Dermis blood vessel endothelial cell (primary cell): ENCODE measurements around the gene CETN1. TPM values are rescaled to one million over a fixed set of nuclear protein-coding genes. Genes with fewer than 3 reads are reported as not detected.

Experiments used
- DNase-seq: peaks from one replicate; pipeline ENCODE4 v3.0.0; 2010
- total RNA-seq: library from RNA; depleted of rRNA; stranded (reverse); fragments of >200 nt; gene quantifications from 2 replicates; pipeline ENCODE4 v1.2.3, GENCODE V29; 2014

The CETN1 gene
- total RNA-seq, 1 donor from 2014 or later, result not detected

DNA sequence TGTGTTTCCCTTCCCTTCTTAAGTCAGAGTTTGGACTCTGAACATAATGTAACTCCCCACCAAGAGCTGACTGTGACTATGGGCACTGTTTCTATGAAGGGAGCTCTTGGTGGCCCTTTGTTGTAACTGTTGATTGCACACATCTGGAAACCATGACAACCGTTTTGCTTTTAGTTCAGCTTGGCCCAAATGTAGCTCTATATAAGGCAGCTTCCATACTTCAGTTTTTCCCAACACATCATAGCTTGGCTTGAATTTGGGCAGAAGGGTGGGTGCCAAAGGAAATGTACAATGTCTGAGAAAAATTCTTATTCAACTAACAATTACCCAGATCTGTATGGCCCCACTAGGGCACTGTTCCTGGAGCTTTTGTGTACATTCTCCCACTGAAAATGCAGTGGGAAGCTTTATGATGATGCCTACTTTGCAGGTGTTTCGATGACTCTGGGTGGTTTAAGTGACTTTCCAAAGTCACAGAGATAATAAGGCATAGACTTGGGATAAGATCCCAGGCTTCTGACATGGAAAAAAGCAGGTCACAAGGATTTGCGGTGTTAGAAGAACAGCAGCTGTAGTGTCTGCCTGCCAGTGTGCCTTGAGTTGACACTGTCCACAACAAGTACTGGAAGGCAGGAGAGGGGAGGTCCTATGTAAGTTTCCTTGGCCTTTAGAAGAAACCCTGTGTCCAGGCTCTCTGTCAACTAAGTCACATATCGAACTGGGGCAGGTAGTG, 2.4 kb upstream of the CETN1 start:
- no peak for DNase-seq

- no peak for DNase-seq
These were observed 942 bp upstream of the CETN1 start for GRCh38 chr18:579238-579637.

DNA sequence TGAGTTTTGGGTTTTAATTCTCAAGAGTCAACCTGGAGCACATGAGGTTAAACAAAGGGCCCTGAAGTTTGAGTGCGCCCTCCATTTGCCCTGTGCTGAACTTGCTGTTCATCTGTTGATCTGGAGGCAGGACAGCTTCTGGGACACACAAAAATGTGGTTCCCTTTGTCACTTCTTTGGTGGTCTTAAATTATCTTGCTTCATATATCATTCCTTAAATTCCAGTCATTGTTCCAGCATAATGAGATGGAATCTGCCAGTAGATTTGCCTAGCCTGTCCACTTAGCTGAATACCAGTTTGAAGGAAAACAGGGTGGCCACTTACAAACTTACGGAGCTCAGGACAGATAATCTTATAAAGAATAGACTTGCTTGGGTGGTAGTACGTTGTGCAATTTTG, 916 bp downstream of the CETN1 start:
- no peak for DNase-seq

DNA sequence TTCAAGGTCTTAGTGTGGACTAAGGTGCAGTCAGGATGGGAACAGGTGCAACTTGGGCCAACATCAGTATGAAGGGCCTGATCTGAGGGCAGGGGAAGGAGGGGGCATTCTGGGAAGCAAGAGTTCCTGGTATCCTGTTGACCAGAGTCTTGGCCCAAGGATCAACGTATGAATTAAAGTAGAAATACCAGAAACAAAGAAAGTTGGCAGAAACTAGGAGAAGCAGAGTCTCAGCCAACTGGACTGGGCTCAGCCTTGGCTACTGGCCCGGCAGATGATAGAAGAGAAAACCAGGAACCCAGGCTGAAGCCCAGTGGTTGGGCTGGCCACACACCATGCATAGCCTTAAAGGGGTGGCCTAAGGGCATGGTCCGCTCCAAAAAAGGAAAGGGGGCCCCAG, 2.3 kb downstream of the CETN1 start:
- no peak for DNase-seq

DNA sequence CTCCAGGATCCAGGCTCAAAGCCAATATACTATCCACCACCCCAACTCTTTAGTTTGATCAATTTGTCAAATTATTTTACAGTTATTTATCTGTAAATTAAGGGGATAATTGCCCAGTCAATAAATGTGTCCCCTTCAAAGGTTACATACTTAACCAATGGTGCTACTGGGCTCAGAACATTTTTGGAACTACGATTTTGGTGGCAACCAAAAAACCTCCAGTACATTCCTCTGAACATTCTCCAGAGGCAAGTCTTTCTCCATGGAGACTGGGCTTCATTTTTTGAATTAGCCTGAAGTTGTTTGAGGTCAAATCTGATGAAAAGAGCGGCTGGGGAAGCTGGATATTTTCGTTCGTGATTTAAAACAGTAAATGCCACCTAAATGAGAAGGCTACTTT, 14.9 kb downstream of the CETN1 start:
- no peak for DNase-seq

GRCh38 chr18:595571-595970, 15.4 kb downstream of the CETN1 start:
- DNase-seq, result no peak

- DNase-seq, result peak; percentile 21
These were observed 16.2 kb downstream of the CETN1 start for GRCh38 chr18:596288-596881.

DNA sequence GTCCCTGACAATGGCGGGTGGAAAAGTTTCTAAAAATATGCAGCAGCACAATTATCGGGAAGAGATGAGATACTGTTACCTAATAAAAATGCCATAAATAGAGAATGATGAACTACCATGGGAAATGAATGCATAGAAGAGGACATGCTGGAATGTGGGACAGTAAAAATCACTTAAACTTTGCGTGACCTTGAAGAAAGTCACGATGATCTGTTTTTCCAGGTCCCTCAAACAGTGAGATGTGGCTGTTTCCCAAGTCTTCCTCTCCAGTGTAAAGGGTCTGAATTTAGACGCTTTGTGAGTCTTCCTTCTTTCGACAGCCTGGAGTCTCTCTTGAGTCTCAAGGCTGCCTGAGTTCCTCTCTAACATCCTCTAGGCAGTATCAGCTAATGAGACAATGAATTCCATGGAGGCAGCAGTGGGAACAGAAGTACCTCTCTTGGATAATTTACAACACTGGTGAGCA, 18.0 kb downstream of the CETN1 start:
- DNase-seq, result no peak

DNA sequence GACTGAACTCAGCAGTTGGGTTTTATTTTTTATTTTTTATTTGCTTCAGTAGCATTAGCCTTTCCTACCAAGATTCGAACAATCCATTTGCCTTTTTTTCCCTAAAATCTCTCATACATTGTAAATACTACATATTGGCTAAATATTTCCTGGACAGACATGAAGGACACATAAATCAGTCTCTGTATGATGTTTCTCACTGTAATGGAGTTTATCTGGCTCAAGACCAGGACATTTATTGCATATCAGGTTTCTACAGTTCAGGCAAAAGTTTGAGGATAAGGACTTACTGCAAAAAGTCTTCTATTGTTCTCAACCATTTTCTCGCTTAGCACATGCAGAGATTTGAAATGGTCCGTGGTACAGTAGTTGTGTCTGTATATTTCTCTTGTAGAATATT, 19.9 kb downstream of the CETN1 start:
- DNase-seq, result no peak

- DNase-seq, result no peak
These were observed 24.6 kb downstream of the CETN1 start for GRCh38 chr18:604771-605170.

DNA sequence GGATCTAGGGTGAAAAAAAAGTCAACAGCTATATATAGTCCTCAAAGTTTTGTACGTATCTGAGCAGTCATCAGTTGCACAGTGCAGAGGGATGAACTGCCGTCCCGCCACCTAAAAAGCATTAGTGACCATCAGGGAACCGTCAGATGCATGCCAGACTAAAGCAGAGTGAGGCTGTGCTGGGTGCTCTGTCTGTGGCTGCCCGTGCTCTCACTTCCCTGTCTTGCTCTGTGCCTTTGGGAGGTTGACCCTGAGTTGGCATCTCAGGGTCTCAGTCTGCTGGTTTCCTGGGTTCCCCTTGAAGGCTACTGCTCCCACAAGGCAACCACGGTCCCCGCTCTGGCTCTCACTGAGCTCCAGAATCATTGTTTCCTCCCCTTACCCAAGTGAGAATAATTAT, 27.8 kb downstream of the CETN1 start:
- no peak for DNase-seq

DNA sequence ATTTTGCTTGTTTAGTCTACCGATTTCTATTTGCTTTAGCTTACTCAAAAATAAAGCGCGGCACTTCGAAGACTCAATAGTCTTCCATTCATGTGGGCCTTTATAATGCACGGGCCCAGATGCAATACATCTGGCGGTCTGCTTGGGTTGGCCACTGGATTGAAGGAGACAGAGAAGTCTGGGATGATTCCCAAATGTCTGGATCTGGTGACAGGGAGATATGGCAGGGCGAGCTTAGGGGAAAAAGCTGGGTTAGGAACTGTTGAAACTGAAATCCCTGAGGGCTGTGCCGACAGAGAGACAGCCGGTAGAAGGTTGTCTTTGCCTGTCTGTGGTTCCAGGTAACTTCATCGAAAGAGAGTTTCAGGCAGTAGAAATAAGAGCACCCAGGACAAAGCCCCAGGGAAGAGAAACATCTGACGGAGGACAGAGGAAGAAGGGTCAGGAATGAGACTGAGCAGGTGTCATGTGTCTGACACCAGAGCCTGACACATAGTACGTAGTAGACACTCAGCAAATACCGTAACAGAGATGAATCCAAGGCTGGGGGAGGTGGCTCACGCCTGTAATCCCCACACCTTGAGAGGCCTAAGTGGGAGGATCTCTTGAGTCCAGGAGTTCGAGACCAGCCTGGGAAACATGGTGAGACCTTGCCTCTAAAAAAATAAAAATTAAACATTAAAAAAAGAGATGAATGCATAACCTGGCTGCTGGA, 30.2 kb downstream of the CETN1 start:
- no peak for DNase-seq

DNA sequence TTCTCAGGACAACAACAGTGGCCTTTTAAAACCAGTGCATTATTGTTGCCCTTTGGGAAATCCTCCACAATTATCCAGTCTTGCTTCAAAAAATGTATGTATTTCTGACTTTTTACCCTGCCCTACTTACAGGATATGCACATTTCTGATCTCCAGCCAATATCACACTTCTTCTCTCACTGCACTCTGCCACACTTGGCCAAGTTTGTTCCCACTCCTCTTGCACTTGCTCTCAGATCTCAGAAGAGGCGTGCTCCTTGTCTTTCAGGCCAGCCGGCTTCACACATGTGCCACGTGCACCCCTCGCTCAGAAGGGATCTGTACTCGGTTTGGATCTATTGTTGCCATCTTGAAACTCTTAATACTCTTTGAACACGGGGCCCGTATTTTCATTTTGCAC, 32.0 kb downstream of the CETN1 start:
- no peak for DNase-seq

DNA sequence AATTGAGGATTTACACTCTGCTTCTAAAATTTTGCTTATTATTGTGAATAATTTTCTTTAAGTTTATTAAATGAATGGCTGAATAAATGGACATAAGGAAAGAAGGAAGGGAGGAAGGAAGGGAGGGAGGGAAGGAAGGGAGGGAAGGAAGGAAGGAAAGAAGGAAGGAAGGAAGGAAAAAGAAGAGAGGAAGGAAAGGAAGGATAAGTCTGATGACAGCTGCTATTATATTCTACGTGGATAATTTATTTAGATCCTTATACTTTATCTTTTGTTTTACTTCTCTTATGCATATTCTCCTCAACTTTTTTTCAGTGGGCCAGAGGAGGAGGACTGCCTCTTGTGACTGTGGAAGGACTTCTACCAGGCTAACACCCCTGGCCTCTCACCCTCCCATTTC, 34.0 kb downstream of the CETN1 start:
- DNase-seq, result no peak

- no peak for DNase-seq
These were observed 34.9 kb downstream of the CETN1 start for GRCh38 chr18:615092-615521.

DNA sequence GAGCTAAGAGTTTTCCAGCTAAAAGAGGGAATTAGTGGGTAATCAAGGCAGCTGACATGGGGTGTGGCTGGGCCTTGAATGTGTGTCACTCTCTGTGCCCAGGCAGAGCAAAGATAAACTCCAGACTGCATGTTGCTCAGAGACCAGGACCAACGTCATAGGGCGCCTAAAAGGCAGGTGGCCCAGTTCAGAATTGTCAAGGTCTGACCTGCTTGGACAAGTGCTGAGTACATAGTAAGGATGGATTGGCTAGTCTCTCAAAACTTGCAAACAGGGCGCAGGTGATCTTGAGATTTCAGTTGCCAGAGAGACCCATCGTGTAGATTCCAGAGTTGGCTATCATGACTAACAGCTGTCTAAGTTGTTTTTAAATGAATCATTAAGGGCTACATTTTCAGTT, 35.6 kb downstream of the CETN1 start:
- no peak for DNase-seq

DNA sequence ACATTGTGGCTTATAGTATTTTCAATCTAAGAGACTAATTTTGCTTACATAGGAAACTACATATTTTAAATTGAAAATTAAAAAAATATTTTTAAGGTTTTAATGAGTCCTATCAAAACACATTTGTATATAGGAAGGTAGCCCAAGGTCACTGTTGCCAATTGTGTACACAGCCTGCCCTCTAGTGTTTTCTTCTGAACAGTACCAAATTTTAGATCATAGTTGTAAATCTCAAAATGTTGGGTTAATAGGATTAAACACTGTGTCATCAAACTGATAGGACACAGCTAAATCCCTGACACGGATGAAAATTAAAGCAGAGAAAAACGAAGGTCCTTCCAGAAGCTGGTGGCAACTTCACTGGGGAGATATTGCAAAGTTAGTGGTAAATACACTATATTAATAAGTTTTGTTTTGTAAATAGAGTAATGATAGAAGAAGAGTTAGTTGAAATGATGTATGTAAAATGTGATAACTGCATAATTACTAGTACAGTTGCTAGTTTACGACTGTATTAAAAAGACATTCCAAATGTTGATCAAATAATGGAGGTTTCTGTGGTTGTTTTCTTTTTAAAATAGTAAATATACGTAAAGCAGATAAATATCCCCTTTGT, 36.3 kb downstream of the CETN1 start:
- peak; percentile 75 for DNase-seq

DNA sequence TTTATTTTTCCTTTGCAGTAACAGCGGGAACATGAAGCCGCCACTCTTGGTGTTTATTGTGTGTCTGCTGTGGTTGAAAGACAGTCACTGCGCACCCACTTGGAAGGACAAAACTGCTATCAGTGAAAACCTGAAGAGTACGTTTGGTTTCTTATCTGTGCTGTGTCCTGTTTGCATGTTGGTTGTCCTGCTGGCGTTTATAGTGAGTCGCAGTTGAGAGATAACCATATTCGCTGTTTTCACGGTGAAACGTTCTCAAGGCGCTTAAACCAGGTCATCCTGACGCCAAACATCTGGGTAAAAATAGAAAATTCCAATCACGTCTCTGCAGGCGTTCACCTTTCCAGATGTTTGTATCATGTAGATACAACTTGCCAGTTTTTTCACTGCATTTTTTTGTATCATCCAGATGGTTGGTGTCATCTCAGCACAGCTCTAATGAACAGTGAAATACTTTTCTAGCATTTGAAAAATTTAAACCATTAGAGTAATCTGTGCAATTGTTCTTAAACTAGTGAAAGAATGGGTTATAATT, 37.9 kb downstream of the CETN1 start:
- no peak for DNase-seq

DNA sequence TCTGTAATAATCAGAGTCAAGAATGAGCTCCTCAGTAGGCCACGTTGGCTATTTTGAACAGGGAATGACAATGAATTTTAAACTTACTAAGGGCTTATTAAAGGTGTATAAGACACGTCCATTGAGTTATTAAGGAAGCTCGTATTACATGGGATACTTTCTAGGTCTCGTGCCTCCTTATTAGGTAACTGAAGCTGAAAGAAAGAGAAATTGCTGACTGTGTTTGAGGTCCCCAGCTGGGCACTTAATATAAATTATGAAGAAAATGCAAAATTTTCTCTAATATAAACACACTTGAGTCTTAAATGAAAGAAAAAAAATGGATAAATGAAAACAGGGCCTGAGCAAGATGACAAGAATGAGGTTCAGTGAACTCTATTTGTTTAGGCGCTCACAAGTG, 38.4 kb downstream of the CETN1 start:
- no peak for DNase-seq

GRCh38 chr18:621291-622043, 41.3 kb downstream of the CETN1 start:
- DNase-seq, result no peak

- peak; percentile 17 for DNase-seq
These were observed 42.1 kb downstream of the CETN1 start for GRCh38 chr18:622289-622688.
